HepG2 (cell line): ENCODE data around the gene ZNF281. TPM values are rescaled to one million over a fixed set of nuclear protein-coding genes. Genes with fewer than 3 reads are reported as not detected.

Experiments
- ATAC-seq: fragments of 200-7000 bp; cut with Tn5 transposase; 3 replicates; pipeline ENCODE4 v1.9.1; 2020; ENCODE audit warnings: mild to moderate bottlenecking, moderate library complexity
- BruUV-seq: library from RNA; stranded (reverse); fragments of 400-500 nt; replicated peaks from 2 replicates; lab custom pipeline; 2021; lab: Mats Ljungman, UMichigan
- CTCF ChIA-PET: fragments of 300-600 bp; formaldehyde crosslinking; extraction: SDS; loops from one replicate; lab custom pipeline; 2021; ENCODE audit warnings: low total read pairs, inconsistent platforms, low intra/inter-chr PET ratio; lab: Yijun Ruan, JAX
- POLR2A ChIA-PET: fragments of 350-600 bp; sonication (Branson Sonifier 250); formaldehyde crosslinking; loops from one replicate; lab custom pipeline; 2020; ENCODE audit warnings: antibody characterized with exemption, inconsistent platforms; lab: Yijun Ruan, JAX
- DNase-seq: peaks from one replicate; pipeline ENCODE4 v3.0.0-alpha.2; 2015; ENCODE audit warnings: low spot score
- FAIRE-seq: peaks from 3 replicates; lab custom pipeline; 2011; peaks lifted over from hg19 to GRCh38; lab: Jason Lieb, UNC
- H2AFZ ChIP-seq: one replicate; pipeline ENCODE4 v1.6.1; 2011; ENCODE audit warnings: low read length, inconsistent platforms
- H3K27ac ChIP-seq: fragments of 300-600 bp; 3 replicates; pipeline ENCODE4 v1.8.0; 2011; ENCODE audit warnings: mixed run types, mild to moderate bottlenecking, mixed read lengths, low read length, inconsistent platforms; ENCODE audit not compliant: insufficient read depth; ENCODE audit errors: extremely low read length
- H3K27me3 ChIP-seq, 2 experiments: fragments of 200-600 bp in 1 of 2; 2 replicates in 1 of 2; 3 replicates in 1 of 2; pipeline versions ENCODE4 v1.6.0 to v1.8.0; 2011; ENCODE audit warnings: low read length in 2 of 2, mild to moderate bottlenecking in 2 of 2, moderate library complexity in 2 of 2, inconsistent platforms in 1 of 2; ENCODE audit not compliant: insufficient read depth in 2 of 2, control insufficient read depth in 1 of 2
- H3K36me3 ChIP-seq, 2 experiments: fragments of 200-600 bp in 1 of 2; replicated peaks in 1 of 2; 2 replicates in 1 of 2; 3 replicates in 1 of 2; pipeline versions ENCODE4 v1.5.1 to v1.8.0; 2011; ENCODE audit warnings: low read length in 2 of 2, inconsistent platforms in 1 of 2; ENCODE audit not compliant: insufficient read depth in 2 of 2, control insufficient read depth in 1 of 2
- H3K4me1 ChIP-seq: 2 replicates; pipeline ENCODE4 v1.5.1; 2012; ENCODE audit warnings: low read length, inconsistent platforms; ENCODE audit not compliant: insufficient read depth
- H3K4me2 ChIP-seq: 2 replicates; pipeline ENCODE4 v1.6.0; 2011; ENCODE audit warnings: low read depth, low read length, inconsistent platforms
- H3K4me3 ChIP-seq, 3 experiments: fragments of 200-600 bp in 1 of 3; sonication (generic), shearing (Covaris generic) in 1 of 3; replicated peaks in 1 of 3; 2 replicates each; pipeline ENCODE4 v1.5.1; 2011 to 2016; ENCODE audit warnings: low read length in 3 of 3, inconsistent platforms in 2 of 3, low read depth in 2 of 3, mild to moderate bottlenecking in 2 of 3, control low read depth in 1 of 3, mixed read lengths in 1 of 3; ENCODE audit not compliant: insufficient read depth in 1 of 3
- H3K79me2 ChIP-seq: one replicate; pipeline ENCODE4 v1.6.1; 2011; ENCODE audit warnings: low read length, inconsistent platforms; ENCODE audit not compliant: insufficient read depth
- H3K9ac ChIP-seq: 2 replicates; pipeline ENCODE4 v1.6.0; 2011; ENCODE audit warnings: mild to moderate bottlenecking, low read depth, low read length, inconsistent platforms; ENCODE audit not compliant: insufficient read depth
- H3K9me3 ChIP-seq: 2 replicates; pipeline ENCODE4 v1.5.1; 2012; ENCODE audit warnings: mild to moderate bottlenecking, low read length
- H4K20me1 ChIP-seq: 2 replicates; pipeline ENCODE4 v1.6.0; 2011; ENCODE audit warnings: inconsistent platforms, mild to moderate bottlenecking, low read length, moderate library complexity; ENCODE audit not compliant: insufficient read depth
- GATA4 ChIP-seq: sonication (generic); IDR thresholded peaks from 2 replicates; pipeline ENCODE4 v1.6.1; 2016; ENCODE audit warnings: antibody characterized with exemption, low read depth, borderline replicate concordance
- GFI1 ChIP-seq: sonication (generic); formaldehyde crosslinking; IDR thresholded peaks from 2 replicates; pipeline ENCODE4 v1.5.0; 2020; ENCODE audit warnings: missing genetic modification reagents, mild to moderate bottlenecking, borderline replicate concordance
- HOMEZ ChIP-seq: IDR thresholded peaks from 2 replicates; pipeline ENCODE4 v1.6.1; 2016; ENCODE audit warnings: low read depth
- MAFG ChIP-seq: sonication (generic); formaldehyde crosslinking; IDR thresholded peaks from 2 replicates; pipeline ENCODE4 v1.5.1; 2020; ENCODE audit warnings: mild to moderate bottlenecking, missing genetic modification reagents
- MAFK ChIP-seq, 2 experiments: IDR thresholded peaks in 1 of 2; conservative IDR thresholded peaks in 1 of 2; 2 replicates each; pipeline ENCODE4 v1.6.1; 2011; ENCODE audit warnings: improper control_type of control experiment in 2 of 2, low read length in 2 of 2
- MIXL1 ChIP-seq: IDR thresholded peaks from 2 replicates; pipeline ENCODE4 v1.6.1; 2016
- REXO4 ChIP-seq: sonication (generic); formaldehyde crosslinking; IDR thresholded peaks from 2 replicates; pipeline ENCODE4 v1.8.0; 2022; ENCODE audit warnings: missing genetic modification reagents, mild to moderate bottlenecking, borderline replicate concordance
- SP2 ChIP-seq: sonication (generic); formaldehyde crosslinking; IDR thresholded peaks from 2 replicates; pipeline ENCODE4 v1.5.1; 2020; ENCODE audit warnings: mild to moderate bottlenecking, missing genetic modification reagents
- SP5 ChIP-seq: IDR thresholded peaks from 2 replicates; pipeline ENCODE4 v1.6.1; 2016; ENCODE audit warnings: low read depth, borderline replicate concordance
- ZBTB37 ChIP-seq: sonication (generic); formaldehyde crosslinking; IDR thresholded peaks from 2 replicates; pipeline ENCODE4 v1.4.0; 2020; ENCODE audit warnings: mild to moderate bottlenecking, missing genetic modification reagents
- WGBS: methylation state at CpG from one replicate; pipeline ENCODE4 v1.1.6; 2017; ENCODE audit warnings: low lambda C conversion rate; 5-methylcytosine and 5-hydroxymethylcytosine counted together
- in situ Hi-C: cut with HindIII; loops from 2 replicates; pipeline ENCODE4 v1.10.0; 2017; ENCODE audit warnings: low pct_unique_long_range_greater_than_20kb; ENCODE audit not compliant: extremely low pct_ligation_motif_present
- intact Hi-C: fragments of 100-400 bp; cut with micrococcal nuclease; formaldehyde crosslinking; loops from one replicate; pipeline ENCODE4 v1.10.0; 2022; ENCODE audit not compliant: unreplicated experiment
- polyA plus RNA-seq, 8 experiments: library from polyadenylated mRNA; depleted of rRNA in 3 of 8; stranded (reverse) in 7 of 8; unstranded in 1 of 8; fragments of >200 nt; fragmentation: Illumina TruSeq in 4 of 8; extraction: Trizol in 4 of 8; gene quantifications; 2 replicates each; pipeline versions ENCODE4 v1.2.1 to v1.2.3, GENCODE V29; 2011 to 2016; ENCODE audit warnings: low read depth in 4 of 8, missing spikeins in 1 of 8, mixed read lengths in 1 of 8; ENCODE audit not compliant: insufficient read depth in 1 of 8
- total RNA-seq, 5 experiments: library from RNA; depleted of rRNA; stranded (reverse); fragments of >200 nt; fragmentation: Illumina TruSeq; extraction: Trizol; gene quantifications; 2 replicates each; pipeline ENCODE4 v1.2.3, GENCODE V29; 2016; ENCODE audit warnings: low read depth in 1 of 5
- TF ChIP-seq, protein P1 (sequence below): sonication (generic); formaldehyde crosslinking; IDR thresholded peaks from 2 replicates; pipeline ENCODE4 v1.9.0; 2021; ENCODE audit warnings: missing genetic modification reagents, mild to moderate bottlenecking, borderline replicate concordance
- TF ChIP-seq, protein P2 (sequence below): sonication (generic); formaldehyde crosslinking; IDR thresholded peaks from 2 replicates; pipeline ENCODE4 v1.8.0; 2022; ENCODE audit warnings: mild to moderate bottlenecking, missing genetic modification reagents, moderate library complexity

Gene ZNF281
- total and polyA plus RNA-seq, 2 of the 13 experiments (the other 11 are each of a cell fraction or from before 2014, with no cell fraction given), result 7.7 to 20.6 TPM

- TF ChIP-seq SP2 (CRISPR knock-in tag) (no peak), MIXL1 (CRISPR knock-in tag) (no peak), ZBTB37 (no peak), SP5 (CRISPR knock-in tag) (no peak), GFI1 (no peak), MAFK (conservative IDR thresholded peaks at IDR 0.05 in 1 of 2, IDR thresholded peaks at IDR 0.05 in 1 of 2; ENCODE audit: low read length in 2 of 2) (no peak), HOMEZ (CRISPR knock-in tag) (no peak), REXO4 (CRISPR knock-in tag) (no peak), GATA4 (no peak), MAFG (CRISPR knock-in tag) (no peak)
- TF ChIP-seq, protein P1, sequence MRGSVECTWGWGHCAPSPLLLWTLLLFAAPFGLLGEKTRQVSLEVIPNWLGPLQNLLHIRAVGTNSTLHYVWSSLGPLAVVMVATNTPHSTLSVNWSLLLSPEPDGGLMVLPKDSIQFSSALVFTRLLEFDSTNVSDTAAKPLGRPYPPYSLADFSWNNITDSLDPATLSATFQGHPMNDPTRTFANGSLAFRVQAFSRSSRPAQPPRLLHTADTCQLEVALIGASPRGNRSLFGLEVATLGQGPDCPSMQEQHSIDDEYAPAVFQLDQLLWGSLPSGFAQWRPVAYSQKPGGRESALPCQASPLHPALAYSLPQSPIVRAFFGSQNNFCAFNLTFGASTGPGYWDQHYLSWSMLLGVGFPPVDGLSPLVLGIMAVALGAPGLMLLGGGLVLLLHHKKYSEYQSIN (CRISPR knock-in tag), result no peak
- TF ChIP-seq, protein P2, sequence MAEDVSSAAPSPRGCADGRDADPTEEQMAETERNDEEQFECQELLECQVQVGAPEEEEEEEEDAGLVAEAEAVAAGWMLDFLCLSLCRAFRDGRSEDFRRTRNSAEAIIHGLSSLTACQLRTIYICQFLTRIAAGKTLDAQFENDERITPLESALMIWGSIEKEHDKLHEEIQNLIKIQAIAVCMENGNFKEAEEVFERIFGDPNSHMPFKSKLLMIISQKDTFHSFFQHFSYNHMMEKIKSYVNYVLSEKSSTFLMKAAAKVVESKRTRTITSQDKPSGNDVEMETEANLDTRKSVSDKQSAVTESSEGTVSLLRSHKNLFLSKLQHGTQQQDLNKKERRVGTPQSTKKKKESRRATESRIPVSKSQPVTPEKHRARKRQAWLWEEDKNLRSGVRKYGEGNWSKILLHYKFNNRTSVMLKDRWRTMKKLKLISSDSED (CRISPR knock-in tag), result no peak
- TF ChIP-seq, all 625 proteins: peak for 0
- WGBS, result 94% methylated on average over 5 of the region's 5 CpGs
- FAIRE-seq (no peak), DNase-seq (no peak), ATAC-seq (peak; percentile 41; the same call in 2 of the 3 replicates)
- no TSS peak for BruUV-seq
- Histone ChIP-seq H3K9ac (no peak overlapping the region), H2AFZ (no peak overlapping the region), H3K27ac (no peak overlapping the region), H3K27me3 (no peaks in the 10 kb centered on the region), H3K4me2 (no peak overlapping the region), H3K9me3 (no peaks in the 10 kb centered on the region), H3K4me1 (peaks cover 47% of the 10 kb centered on the region), H3K36me3 (no peaks in the 10 kb centered on the region), H3K4me3 (no peak overlapping the region), H3K79me2 (no peaks in the 10 kb centered on the region), H4K20me1 (no peaks in the 10 kb centered on the region)
- ChIA-PET CTCF (no interaction called here), POLR2A (interaction anchor here (1.0 kb wide), 1 partner anchor 18 kb away, joined by 3 read pairs; the partner anchor contains the start of gene ZNF281)
- in situ Hi-C loops, result no loop called here
- intact Hi-C loops, result no loop called here
These were observed 17.9 kb upstream of the ZNF281 start for GRCh38 chr1:200427744-200428143.
